K562 (cell line): ENCODE data around the gene TRMT44. TPM values are rescaled to one million over a fixed set of nuclear protein-coding genes. Genes with fewer than 3 reads are reported as not detected.

Experiments
- ATAC-seq: fragments of 200-7000 bp; cut with Tn5 transposase; 3 replicates; pipeline ENCODE4 v1.9.1; 2020; ENCODE audit warnings: moderate library complexity
- BruUV-seq: library from RNA; stranded (reverse); fragments of 400-500 nt; replicated peaks from 2 replicates; lab custom pipeline; 2021; lab: Mats Ljungman, UMichigan
- CTCF ChIA-PET: fragments of 300-600 bp; formaldehyde crosslinking; extraction: SDS; loops from one replicate; lab custom pipeline; 2021; ENCODE audit warnings: low intra/inter-chr PET ratio; lab: Yijun Ruan, JAX
- POLR2A ChIA-PET: fragments of 300-600, 350-650 bp; sonication (Branson Sonifier 250); formaldehyde crosslinking; extraction: SDS; loops from one replicate; lab custom pipeline; 2021; ENCODE audit warnings: antibody characterized with exemption, inconsistent platforms; lab: Yijun Ruan, JAX
- DNase-seq, 4 experiments: peaks; one replicate each; pipeline versions ENCODE4 v3.0.0 to v3.0.0-alpha.2; 2011 to 2018; ENCODE audit warnings: low spot score in 3 of 4, mixed read lengths in 3 of 4; ENCODE audit errors: extremely low read depth in 1 of 4
- FAIRE-seq: peaks from 2 replicates; lab custom pipeline; 2011; peaks lifted over from hg19 to GRCh38; lab: Jason Lieb, UNC
- H2AFZ ChIP-seq: 2 replicates; pipeline ENCODE4 v1.6.0; 2011; ENCODE audit warnings: low read depth, low read length, control low read depth, inconsistent platforms
- H3K27ac ChIP-seq: fragments of 200-600 bp; 3 replicates; pipeline ENCODE4 v1.8.0; 2011; ENCODE audit warnings: low read depth, mild to moderate bottlenecking, control low read depth, inconsistent platforms, low read length, moderate library complexity, mixed read lengths; ENCODE audit errors: extremely low read depth
- H3K27me3 ChIP-seq, 2 experiments: fragments of 300-600 bp in 1 of 2; 2 replicates in 1 of 2; 3 replicates in 1 of 2; pipeline versions ENCODE4 v1.6.0 to v1.8.0; 2011; ENCODE audit warnings: inconsistent platforms in 2 of 2, low read length in 2 of 2, mild to moderate bottlenecking in 1 of 2, mixed read lengths in 1 of 2, moderate library complexity in 1 of 2; ENCODE audit not compliant: control insufficient read depth in 2 of 2, insufficient read depth in 2 of 2
- H3K36me3 ChIP-seq: fragments of 300-600 bp; 3 replicates; pipeline ENCODE4 v1.8.0; 2011; ENCODE audit warnings: mild to moderate bottlenecking, low read length, inconsistent platforms; ENCODE audit not compliant: control insufficient read depth, insufficient read depth
- H3K4me1 ChIP-seq, 2 experiments: fragments of 200-600 bp in 1 of 2; replicated peaks in 1 of 2; 2 replicates in 1 of 2; 3 replicates in 1 of 2; pipeline versions ENCODE4 v1.5.1 to v1.8.0; 2011; ENCODE audit warnings: inconsistent platforms in 2 of 2, low read length in 2 of 2, mild to moderate bottlenecking in 1 of 2, mixed read lengths in 1 of 2, moderate library complexity in 1 of 2; ENCODE audit not compliant: control insufficient read depth in 2 of 2, insufficient read depth in 2 of 2
- H3K4me2 ChIP-seq: 2 replicates; pipeline ENCODE4 v1.6.1; 2011; ENCODE audit warnings: low read length, control low read depth, inconsistent platforms, mixed read lengths; ENCODE audit not compliant: insufficient read depth
- H3K4me3 ChIP-seq: fragments of 200-600 bp; sonication (generic), shearing (Covaris generic); 2 replicates; pipeline ENCODE4 v1.5.1; 2016; ENCODE audit warnings: control low read depth, inconsistent platforms
- H3K79me2 ChIP-seq: fragments of 200-600 bp; 3 replicates; pipeline ENCODE4 v1.8.0; 2011; ENCODE audit warnings: low read length, inconsistent platforms; ENCODE audit not compliant: control insufficient read depth, insufficient read depth
- H3K9ac ChIP-seq, 2 experiments: 2 replicates each; pipeline versions ENCODE4 v1.6.0 to v1.6.1; 2011; ENCODE audit warnings: low read depth in 2 of 2, low read length in 2 of 2, control low read depth in 1 of 2, inconsistent platforms in 1 of 2, mild to moderate bottlenecking in 1 of 2, mixed read lengths in 1 of 2; ENCODE audit not compliant: insufficient read depth in 1 of 2
- H3K9me1 ChIP-seq: one replicate; pipeline ENCODE4 v1.6.0; 2011; ENCODE audit warnings: inconsistent platforms, mild to moderate bottlenecking, low read length, moderate library complexity; ENCODE audit not compliant: control insufficient read depth, insufficient read depth
- H3K9me3 ChIP-seq: replicated peaks from 2 replicates; pipeline ENCODE4 v1.5.1; 2011; ENCODE audit warnings: low read depth, low read length, inconsistent platforms; ENCODE audit not compliant: control insufficient read depth, insufficient read depth
- H4K20me1 ChIP-seq: replicated peaks from 2 replicates; pipeline ENCODE4 v1.6.1; 2011; ENCODE audit warnings: low read length, inconsistent platforms, mixed read lengths; ENCODE audit not compliant: control insufficient read depth, insufficient read depth
- FOXJ2 ChIP-seq: fragments of 200-800 bp; sonication (Bioruptor generic); IDR thresholded peaks from 2 replicates; pipeline ENCODE4 v1.6.1; 2016; ENCODE audit warnings: missing genetic modification characterization, missing compliant biosample characterization
- NR4A1 ChIP-seq, 2 experiments: fragments of 250-450 bp in 1 of 2; fragments of 450-650 bp in 1 of 2; sonication (Bioruptor Pico) in 1 of 2; IDR thresholded peaks; 2 replicates each; pipeline versions ENCODE4 v1.4.0 to v1.6.1; 2016 to 2020; ENCODE audit warnings: mild to moderate bottlenecking in 2 of 2, missing compliant biosample characterization in 1 of 2, missing genetic modification characterization in 1 of 2, moderate library complexity in 1 of 2
- PTRF ChIP-seq: fragments of 450-650 bp; IDR thresholded peaks from 2 replicates; pipeline ENCODE4 v1.6.1; 2016; ENCODE audit warnings: mild to moderate bottlenecking, missing genetic modification characterization, missing compliant biosample characterization
- WGBS: fragments of 100-300 bp; shearing (Covaris generic); methylation state at CpG from one replicate; pipeline ENCODE4 v1.1.6; 2016; ENCODE audit warnings: low coverage, mixed read lengths; ENCODE audit not compliant: insufficient coverage; ENCODE audit errors: missing lambda C conversion rate; 5-methylcytosine and 5-hydroxymethylcytosine counted together
- in situ Hi-C: fragments of 300-500 bp; cut with MboI; formaldehyde crosslinking; loops from 4 replicates; pipeline ENCODE4 v1.15.0; 2018; ENCODE audit warnings: inconsistent platforms, mixed read lengths
- intact Hi-C: fragments of 100-400 bp; cut with micrococcal nuclease; formaldehyde crosslinking; loops from 2 replicates; pipeline ENCODE4 v1.14.2; 2022
- polyA plus RNA-seq, 8 experiments: library from polyadenylated mRNA; depleted of rRNA in 4 of 8; stranded (reverse) in 5 of 8; unstranded in 3 of 8; fragments of >200 nt; fragmentation: Nextera tagmentation in 2 of 8; fragmentation: Illumina TruSeq in 1 of 8; extraction: Ambion mirVana in 2 of 8; extraction: Trizol in 1 of 8; gene quantifications; 2 replicates each; pipeline versions ENCODE4 v1.2.1 to v1.2.3, GENCODE V29; 2011 to 2014; ENCODE audit warnings: inconsistent platforms in 1 of 8, missing spikeins in 1 of 8
- total RNA-seq, 7 experiments: library from RNA; depleted of rRNA in 6 of 7; stranded (reverse); fragments of >200 nt in 6 of 7; fragmentation: Illumina TruSeq in 2 of 7; extraction: Trizol in 2 of 7; gene quantifications; 2 replicates each; pipeline versions ENCODE4 v1.2.1 to v1.2.3, GENCODE V29; 2011 to 2021; ENCODE audit warnings: low replicate concordance in 1 of 7
- TF ChIP-seq, protein P1 (sequence below), 2 experiments: fragments of 450-650 bp; formaldehyde crosslinking in 1 of 2; IDR thresholded peaks; 2 replicates each; pipeline versions ENCODE4 v1.4.0 to v1.6.1; 2014 to 2020; ENCODE audit warnings: mild to moderate bottlenecking in 2 of 2, borderline replicate concordance in 1 of 2, low read depth in 1 of 2

TRMT44 gene
- total and polyA plus RNA-seq, 9 of the 15 experiments (the other 6 are each of a cell fraction or from before 2014, with no cell fraction given), result 1.2 to 18.6 (median 10.0) TPM

DNA sequence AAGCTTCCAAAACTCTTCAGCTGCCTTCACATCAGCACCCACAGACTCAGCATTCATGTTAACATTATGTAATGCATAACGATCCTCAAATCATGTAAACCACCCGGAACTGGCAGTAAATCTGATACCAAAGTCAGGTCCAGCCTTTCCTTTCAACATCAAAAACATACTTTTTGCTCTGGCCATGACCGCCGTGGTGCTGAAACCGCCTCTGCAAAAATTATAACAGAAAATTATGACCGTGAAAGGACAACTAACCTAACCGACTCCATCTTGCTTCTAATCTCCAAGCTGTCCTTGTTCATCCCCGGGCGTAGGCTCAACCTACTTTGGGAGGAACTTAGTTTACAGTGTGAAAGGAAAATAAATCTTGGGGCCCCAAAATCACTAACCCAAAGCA, 51.6 kb downstream of the TRMT44 start:
- intact Hi-C loops (no loop called here), in situ Hi-C loops (no loop called here)
- H3K4me1 ChIP-seq, result no peaks in the 10 kb centered on the region; a peak in 1 of 5 replicates
- CTCF ChIA-PET, result no interaction called here
- ATAC-seq, result no peak
- H3K9me1 ChIP-seq, result no peaks in the 10 kb centered on the region
- POLR2A ChIA-PET, result no interaction called here
- H3K79me2 ChIP-seq, result no peaks in the 10 kb centered on the region
- H3K27me3 ChIP-seq, result no peaks in the 10 kb centered on the region
- no peaks in the 10 kb centered on the region for H3K9me3 ChIP-seq
- no peak overlapping the region for H3K9ac ChIP-seq
- H3K27ac ChIP-seq, result no peak overlapping the region
- BruUV-seq, result no TSS peak
- 42% methylated on average over 9 of the region's 9 CpGs for WGBS
- H2AFZ ChIP-seq, result no peak overlapping the region
- FAIRE-seq, result no peak
- no peak for DNase-seq
- H3K36me3 ChIP-seq, result no peaks in the 10 kb centered on the region
- no peaks in the 10 kb centered on the region for H4K20me1 ChIP-seq
- H3K4me3 ChIP-seq, result no peak overlapping the region
- no peak overlapping the region for H3K4me2 ChIP-seq
- TF ChIP-seq NR4A1 (CRISPR knock-in tag; IDR thresholded peaks at IDR 0.05) (no peak), NR4A1 (tag; IDR thresholded peaks at IDR 0.05) (0 out of 2 replicates have a peak, but pooled peaks have one; percentile 30), PTRF (tag) (0 out of 2 replicates have a peak, but pooled peaks have one; percentile 36), FOXJ2 (tag) (no peak)
- TF ChIP-seq, protein P1, sequence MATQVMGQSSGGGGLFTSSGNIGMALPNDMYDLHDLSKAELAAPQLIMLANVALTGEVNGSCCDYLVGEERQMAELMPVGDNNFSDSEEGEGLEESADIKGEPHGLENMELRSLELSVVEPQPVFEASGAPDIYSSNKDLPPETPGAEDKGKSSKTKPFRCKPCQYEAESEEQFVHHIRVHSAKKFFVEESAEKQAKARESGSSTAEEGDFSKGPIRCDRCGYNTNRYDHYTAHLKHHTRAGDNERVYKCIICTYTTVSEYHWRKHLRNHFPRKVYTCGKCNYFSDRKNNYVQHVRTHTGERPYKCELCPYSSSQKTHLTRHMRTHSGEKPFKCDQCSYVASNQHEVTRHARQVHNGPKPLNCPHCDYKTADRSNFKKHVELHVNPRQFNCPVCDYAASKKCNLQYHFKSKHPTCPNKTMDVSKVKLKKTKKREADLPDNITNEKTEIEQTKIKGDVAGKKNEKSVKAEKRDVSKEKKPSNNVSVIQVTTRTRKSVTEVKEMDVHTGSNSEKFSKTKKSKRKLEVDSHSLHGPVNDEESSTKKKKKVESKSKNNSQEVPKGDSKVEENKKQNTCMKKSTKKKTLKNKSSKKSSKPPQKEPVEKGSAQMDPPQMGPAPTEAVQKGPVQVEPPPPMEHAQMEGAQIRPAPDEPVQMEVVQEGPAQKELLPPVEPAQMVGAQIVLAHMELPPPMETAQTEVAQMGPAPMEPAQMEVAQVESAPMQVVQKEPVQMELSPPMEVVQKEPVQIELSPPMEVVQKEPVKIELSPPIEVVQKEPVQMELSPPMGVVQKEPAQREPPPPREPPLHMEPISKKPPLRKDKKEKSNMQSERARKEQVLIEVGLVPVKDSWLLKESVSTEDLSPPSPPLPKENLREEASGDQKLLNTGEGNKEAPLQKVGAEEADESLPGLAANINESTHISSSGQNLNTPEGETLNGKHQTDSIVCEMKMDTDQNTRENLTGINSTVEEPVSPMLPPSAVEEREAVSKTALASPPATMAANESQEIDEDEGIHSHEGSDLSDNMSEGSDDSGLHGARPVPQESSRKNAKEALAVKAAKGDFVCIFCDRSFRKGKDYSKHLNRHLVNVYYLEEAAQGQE (IDR thresholded peaks at IDR 0.05; ENCODE audit: borderline replicate concordance), result peak; percentile 54
- TF ChIP-seq, protein P1 (CRISPR knock-in tag; IDR thresholded peaks at IDR 0.05; ENCODE audit: low read depth), result no peak
